Measurements from ENCODE around the gene WDR70. TPM values are rescaled to one million over a fixed set of nuclear protein-coding genes. Genes with fewer than 3 reads are reported as not detected.

WDR70 gene
- total RNA-seq (2022; extraction: Qiagen RNA extraction): 10.1 to 13.4 TPM (median 10.5 TPM) in 5 replicates

GRCh38 chr5:37379100-37379628 is at the start of gene WDR70:
WDR70 (plus strand) TSS chr5:37379318; CDS start chr5:37379368, 50 bp downstream.

GRCh38 chr5:37370864-37371726 is 8.0 kb upstream of the WDR70 start, which contains the start of gene NUP155:
NUP155 (minus strand) TSS chr5:37371106; CDS start chr5:37370977, 129 bp downstream.

Other genes starting within 250 kb of the WDR70 start
- gene CPLANE1, start 129.9 kb upstream of the WDR70 start, total RNA-seq (2022; extraction: Qiagen RNA extraction): 3.3 to 5.9 TPM (median 4.0 TPM) in 5 replicates
- 15.5 to 19.6 TPM (median 17.7 TPM) in 5 replicates for gene NUP155, start 8.2 kb upstream of the WDR70 start, total RNA-seq (2022; extraction: Qiagen RNA extraction)